CD4-positive, alpha-beta T cell treated with Interleukin-4 for 1 hour (primary cell): Measurements from ENCODE around the gene ATP5F1B.

Experiments used
- DNase-seq, 2 donors: peaks; one replicate each; pipeline ENCODE4 v3.0.0-alpha.2; 2020 to 2022

The ATP5F1B gene

DNA sequence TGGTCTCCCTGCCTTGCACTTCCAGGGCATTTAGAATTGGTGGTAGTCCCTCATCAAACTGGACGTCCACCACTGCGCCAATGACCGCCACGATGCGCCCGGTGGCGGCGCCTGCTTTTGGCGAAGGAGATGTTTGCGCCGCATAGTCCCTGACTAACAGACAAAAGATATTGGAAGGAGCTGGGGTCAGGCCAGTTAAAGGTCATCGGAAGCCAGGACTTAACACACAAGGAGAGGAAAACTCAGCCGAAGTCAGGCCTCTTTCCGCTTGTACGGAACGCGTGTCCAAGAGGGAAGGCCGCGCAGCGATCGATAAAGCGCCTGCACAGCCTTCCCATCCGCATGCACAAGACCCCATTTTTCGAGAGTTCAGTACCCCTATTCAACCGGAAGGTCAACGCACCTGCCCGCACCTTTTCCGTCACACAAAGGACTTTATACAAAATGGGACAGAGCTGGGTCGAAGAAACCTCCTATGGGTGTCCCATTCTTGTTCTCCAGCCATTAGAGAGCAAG is 525 bp downstream of the ATP5F1B start:
- no peak for DNase-seq

DNA sequence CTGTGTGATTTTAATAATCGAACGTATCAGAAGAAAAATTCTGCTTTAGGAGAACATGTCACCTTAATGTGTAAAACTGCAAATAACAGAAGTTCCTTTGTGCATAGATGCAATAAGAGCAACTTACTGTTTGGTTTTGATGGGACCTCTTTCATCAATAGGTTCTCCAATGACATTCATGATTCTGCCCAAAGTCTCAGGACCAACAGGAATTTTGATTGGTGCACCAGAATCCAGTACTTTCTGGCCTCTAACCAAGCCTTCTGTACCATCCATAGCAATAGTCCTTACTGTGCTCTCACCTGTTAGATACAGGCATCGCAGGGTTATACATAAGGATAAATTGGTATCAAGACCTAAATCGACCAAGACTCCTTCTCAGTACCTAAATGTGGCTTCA is 1.1 kb downstream of the ATP5F1B start:
- DNase-seq, result no peak

DNA sequence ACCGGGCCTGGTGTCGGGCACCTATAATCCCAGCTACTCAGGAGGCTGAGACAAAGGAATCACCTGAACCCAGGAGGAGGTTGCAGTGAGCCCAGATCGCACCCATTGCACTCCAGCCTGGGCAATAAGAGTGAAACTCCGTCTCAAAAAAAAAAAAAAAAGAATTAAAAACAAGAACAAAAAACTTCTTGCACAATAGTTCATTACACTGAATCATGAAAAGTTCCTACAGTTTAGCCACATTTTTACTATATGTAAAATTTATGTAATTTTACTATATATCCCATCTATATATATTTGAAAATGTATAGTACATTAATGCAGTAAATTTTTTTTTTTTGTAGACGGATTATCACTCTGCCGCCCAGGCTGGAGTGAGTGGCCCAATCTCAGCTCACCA is 4.6 kb downstream of the ATP5F1B start:
- DNase-seq, result no peak

DNA sequence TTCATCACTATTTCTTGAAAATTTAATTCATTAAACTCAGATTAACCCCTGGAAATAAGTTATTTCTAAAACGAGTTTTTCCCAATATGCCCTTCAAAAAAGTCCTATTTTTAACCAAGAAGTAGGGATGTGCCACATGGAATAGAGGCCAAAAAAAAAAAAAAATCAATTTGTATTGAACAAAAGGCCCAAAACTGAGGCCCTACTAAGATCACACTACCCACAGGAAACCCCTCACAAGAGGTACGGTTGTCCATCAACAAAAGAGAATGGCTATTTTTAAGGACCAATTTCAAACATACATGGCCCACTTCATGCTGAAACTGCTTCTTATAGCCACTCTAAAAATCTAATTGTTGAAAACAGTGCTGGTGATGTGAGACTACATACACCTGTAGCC is 8.2 kb downstream of the ATP5F1B start:
- DNase-seq, result no peak

DNA sequence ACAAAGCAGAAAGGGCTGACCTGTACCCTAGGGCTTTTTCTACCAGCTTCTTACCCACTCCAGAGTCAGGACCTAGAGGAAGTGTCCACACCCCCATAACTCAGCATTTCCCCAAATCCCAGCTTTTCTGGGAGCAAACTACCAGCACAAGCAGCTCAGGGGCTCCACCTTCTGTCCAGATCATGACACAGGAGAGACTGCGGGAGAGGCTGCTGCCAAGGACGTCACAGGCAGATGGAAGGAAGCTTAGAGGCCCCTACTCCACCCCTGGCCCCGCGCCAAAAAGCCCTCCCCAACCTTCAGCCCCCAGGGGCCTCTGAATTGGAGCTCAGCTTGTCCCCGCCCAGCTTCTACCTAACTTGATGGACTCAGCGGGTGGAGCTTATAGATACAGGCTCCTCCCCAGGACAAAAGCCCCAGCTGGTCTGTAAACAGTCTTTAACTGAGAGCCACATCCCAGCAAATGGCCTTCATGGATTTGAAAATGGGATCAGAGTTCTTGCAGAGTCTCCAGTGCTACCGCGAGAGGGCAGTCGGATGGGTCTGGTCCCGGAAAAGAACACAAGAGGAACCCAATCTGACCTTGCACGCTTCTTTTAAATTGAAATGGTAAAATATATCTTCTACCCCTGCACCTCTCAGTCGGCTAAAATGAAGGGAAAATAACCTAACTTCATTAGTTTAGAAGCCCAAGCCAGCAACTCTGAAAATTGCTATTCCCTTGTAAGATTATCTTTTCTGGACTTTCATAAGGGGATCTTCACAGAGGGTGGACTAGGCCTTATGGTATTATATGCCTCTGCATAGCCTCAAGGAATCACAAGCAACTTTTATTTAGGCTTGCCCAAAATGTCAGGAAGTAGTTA is 8.9 kb downstream of the ATP5F1B start:
- DNase-seq, result peak; percentile 96 to 97

DNA sequence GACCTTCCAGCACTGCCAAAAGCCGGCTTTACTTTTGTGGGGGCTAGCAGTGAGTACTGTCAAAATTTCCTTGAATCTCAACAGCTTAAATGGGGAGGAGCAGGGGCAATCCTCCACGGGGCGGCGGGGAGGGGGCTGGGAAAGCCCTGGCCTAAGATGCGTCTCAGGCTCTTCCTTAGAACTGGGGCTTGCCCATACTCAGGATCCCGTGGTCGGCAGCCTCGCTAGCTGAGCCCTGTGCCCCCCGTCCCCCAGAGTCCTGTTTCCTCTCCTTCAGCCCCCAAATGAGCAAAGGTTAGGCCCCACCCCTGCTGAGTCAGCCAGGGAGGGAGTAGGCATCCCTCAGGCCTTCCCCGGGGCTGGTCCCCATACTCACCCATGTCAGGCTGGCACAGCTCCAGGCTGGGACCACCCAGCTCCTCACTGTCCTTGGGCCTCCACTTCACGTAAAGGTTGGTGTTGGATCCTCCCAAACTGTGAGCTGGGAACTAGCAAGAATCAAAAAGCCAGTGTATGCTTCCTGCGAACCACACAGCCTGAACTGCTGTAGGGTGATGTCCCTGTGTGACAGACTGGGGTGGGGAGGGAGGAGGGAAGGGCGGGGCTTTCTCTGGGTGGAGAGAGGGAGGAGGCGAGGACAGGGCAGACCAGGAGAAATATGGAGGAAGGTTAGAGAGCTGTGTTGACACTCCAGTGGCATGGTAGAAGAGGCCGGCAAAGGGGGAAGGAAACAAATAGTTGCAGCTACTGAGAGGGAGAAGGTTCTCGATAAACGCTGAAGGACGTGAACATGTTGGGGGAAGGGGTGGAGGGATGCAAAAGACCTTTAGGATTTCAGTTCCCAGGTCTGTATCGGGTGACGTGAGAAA is 9.7 kb downstream of the ATP5F1B start:
- DNase-seq, result peak; percentile 87 to 89

DNA sequence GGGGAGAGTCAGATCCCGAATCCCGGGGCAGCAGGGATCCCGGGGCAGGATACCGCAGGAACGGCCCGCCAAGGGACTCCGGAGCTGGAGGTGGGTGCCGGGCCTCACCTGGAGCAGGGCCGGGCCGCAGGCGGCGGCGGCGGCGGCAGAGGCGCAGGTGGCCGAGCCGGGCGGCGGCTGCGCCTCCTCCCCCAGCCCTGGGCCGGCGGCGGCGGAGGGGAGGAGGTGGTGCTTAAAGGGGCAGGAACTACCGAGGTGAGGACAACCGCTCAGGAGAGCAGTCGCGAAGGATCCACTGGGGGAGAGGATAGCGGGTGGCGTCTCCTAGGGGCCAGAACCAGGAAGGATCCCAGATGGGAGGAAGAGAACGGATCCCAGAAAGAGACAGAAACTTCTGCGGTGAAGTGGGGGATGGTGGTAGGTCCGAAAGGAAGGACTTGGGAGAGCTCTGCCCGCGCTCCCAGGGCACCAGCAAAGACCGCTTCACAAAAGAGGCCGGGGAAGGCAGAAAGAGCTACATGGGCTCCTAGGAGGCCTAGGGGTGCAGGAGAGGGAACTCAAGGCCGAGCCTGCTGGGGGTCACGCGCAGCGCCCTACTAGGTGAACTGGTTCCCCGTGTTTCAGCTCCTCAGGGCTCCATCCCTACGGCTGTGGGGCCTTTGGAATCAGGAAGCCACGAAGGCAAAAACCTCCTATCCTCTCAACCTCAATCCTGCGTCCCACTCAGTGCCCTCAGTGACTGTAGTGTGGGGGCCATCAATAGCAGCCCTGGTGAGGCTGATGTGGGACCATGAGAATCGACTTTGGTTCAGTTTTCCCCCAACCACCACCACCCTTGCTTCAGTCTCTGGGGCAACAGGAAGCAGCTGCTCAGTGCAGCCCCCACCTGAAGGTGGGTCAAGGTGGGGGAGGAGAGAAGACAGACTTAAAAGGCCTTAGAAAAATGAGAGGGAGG is 10.7 kb downstream of the ATP5F1B start:
- peak; percentile 64 to 66 for DNase-seq

DNA sequence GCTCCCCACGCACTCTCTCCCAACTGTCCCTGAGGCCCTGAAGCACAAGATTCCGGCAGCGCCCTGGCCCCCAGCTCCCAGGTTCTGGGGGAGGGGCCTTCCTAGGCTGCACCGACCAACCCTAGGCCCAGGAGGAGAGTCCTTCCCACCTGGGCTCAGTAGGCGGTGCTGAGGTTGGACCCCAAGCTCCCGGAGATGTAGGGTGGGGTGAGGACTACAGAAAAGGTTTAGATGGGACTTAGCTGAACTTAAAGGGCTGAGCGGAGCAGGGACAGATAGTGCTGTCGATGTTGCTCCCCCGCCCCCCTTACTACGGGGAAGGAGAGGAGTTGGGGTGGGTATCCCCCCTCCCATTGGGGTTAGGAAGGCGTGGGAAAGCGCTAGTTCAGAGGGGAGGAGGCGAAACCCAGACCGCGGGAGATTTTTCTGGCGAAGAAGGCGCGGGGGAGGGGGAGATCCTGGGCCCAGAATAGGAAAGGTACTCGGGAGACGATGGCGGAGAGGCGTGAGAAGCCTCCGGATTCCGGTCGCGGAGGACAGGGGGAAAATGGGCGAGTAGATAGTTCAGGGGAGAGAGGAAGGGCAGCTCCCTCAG is 11.4 kb downstream of the ATP5F1B start:
- DNase-seq, result peak in 1 of 2 donors; percentile 46

DNA sequence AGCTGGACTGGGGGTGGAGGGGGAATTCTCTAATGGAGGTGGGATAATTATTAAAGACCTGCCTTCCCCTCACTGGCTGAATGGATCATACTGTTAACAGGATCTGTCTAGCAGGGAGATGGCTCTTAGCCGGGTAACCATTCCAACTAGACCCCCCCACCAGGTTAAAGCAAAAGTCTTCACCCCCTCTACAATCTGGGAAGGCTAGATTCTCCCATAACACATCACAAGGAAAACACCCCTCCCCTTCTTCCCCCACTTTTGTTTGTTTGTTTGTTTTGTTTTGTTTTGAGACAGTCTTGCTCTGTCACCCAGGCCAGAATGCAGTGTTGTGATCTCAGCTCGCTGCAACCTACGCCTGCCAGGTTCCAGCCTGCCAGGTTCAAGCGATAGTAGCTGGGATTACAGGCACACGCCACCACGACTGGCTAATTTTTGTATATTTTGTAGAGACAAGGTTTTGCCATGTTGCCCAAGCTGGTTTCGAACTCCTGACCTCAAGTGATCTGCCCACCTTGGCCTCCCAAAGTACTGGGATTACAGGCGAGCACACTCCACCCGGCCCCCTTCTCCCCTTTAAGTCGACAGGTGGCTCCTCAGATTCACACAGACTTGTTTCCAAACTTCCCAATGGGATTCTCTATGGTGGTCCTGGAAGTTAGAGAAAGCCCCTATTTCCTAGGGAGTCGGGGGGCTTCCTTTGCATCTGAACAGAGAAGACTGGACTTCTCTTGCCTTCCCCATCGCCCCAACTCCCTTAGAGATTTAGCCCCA is 12.1 kb downstream of the ATP5F1B start:
- no peak for DNase-seq

DNA sequence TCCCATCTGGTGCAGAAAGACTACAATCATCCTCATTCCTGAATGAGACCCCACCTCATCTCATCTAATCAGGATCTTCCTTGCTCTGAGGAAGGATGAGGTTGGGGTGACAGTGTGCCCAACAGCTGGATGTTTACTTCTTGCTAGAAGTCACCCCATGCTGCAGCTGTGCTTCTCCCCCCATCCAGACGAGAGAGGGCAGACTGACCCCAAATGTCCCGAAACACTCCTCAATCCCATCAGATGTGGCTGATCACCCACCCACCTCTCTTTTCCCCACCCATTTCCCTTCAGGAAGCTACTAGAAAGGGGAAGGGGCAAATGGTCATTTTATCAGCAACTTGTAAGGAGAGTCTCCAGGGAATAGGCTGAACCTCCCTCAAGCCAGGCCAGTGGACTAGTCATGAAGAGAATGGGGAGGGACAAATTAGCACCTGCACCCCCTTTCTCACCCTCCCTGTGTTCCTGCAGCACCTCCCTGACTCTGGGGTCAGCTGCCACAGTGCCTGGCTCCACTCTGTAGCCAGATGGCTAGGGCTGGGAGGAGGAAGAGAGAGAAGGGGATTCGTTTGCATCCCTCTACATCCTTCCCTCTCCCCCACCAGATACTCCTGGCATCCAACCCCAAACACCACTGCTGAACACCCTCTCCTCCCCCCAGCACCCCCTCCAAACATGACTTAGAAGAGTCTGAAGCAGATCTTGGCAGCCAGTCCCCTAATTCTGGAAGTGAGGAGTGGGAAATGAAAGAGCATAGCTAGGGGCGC is 12.9 kb downstream of the ATP5F1B start:
- DNase-seq, result no peak

DNA sequence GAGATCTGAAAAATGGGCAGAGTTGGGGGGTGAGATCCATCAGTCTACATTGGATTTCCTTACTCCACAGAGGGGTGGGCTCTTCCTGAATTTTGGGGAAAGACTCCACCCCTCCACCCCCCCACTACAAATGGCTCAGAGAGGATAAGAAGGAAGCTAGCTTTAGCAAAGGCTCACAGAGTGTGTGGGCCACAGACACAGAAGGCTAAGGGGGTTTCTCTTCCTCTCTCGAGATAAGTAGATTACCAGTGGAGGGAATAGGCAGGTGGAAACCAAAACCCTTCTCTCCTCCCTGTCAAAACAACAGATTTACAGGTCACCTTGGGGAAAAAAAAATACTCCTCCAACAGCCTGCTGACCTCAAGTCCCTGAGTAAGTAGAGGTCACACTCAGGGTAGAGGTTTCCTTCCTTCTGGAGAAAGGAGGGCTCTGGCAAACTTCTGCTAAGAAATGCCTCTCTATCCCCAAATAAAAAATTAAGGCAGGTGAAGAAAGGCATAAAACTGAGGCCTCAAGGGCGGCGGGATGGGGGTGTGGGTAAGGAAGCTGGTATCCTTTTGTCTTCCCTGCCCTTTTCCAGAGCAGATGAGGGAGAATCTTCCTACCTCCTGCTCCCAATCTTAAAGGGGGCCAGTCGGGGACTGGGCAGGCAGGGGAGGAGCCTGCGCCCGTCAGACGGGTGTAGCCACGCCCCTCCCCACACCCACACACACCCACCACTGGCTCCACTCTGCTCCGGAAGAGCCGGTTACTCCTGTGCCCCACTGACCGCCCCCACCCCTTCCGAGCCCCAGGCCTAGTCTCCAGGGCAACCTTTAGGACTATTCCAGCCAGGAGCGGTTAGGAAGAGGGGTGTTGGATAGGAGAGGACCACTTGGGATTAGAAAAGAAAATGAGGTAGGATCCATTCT is 13.7 kb downstream of the ATP5F1B start:
- DNase-seq, result peak; percentile 57 to 61

DNA sequence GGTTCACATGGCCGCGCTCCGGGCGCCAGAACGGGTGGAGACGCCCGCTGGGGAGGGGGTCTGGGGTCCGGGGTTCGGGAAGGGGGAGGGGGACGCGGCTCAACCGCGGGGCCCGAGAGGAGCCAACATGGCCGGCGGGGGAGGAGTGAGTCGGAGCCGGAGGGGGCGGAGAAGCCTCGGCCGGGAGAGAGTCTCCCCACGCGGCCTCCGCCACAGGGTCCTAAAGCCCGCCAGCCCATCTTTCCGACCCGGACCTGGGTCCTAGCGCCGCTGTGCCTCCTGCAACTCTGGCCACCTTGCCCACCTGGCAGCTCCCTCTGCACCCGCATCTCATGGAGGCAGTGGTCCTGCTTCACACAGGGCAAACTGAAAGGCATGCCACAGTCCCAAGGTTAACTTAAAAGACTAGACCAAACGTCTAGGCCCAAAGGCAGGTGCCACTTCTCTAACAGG is 15.6 kb downstream of the ATP5F1B start, which contains the start of gene BAZ2A:
TSS of gene BAZ2A (minus strand) at position 147 of the 453 bp plus-strand sequence. CDS start 12,796 bp downstream, outside the sequence.
- peak; percentile 85 for DNase-seq

DNA sequence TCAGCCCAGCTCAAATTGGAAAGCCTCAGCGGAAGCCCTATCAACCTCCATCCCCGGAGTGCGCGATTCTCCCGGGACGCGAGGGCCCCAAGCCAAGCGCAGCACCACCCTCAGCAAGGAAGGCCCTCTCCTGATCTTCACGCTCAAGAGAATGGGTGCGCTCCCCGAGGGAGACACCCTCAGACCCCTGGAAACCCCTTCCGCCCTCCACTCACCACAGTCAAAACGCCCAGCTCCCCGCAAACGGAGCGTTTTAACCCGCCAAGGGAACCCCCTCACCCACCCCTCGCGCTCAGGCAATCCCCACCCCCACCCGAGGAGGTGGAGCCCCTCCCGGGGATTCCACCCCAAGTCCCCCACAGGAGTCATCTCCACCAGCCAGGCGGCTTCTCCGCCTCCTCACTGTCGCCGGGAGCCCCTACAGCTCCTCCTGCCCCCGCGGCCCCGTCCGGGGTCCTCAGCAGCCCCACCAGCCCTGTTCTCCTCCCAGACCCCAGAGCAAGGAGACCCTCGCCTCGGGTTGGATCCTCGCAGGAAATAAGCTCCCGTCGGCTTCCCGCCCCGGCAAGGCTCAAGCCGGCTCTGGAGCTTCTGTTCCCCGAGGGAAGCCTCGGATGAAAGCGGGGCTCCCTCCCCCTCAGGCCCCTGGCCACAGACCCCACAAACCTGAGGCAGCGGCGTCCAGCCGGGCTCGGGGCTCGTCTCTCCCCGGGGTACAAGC is 16.2 kb downstream of the ATP5F1B start:
- peak; percentile 53 to 61 for DNase-seq

DNA sequence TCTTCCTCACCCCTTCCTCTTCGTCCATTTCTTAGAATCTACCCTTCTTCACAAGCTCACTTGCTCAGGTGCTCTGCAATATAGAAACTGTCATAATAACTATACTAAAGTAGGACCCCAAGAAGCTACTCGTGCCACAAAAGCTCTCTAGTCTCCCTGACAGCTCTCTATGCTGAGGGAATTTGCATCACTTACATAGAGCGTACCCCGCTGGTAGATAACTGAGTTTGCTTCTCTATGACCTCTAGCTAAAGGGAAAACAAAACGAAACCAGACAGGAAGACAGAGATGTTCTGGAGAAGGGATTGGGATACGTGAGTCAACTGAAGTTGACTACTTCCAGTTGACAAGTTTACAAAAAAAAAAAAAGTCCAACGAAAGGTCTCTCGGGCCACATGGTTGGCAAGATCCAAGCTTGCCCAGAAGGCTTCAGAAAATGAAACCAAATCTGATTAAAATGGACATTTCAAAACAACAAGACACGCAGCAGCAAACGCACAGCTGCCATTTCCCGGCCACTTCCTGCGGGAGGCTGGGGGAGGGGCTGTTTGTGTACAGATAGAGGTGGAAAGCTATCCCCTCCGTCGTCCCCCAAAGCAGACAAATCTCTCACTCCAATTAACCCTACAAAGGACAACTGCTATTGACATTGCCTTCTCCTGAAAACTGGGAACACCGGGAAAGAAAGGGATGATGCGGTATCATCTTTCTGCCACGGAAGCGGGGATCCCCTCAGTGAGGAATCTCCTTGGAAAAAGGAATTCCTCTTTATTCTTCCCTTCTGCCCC is 16.9 kb downstream of the ATP5F1B start:
- DNase-seq, result peak; percentile 74 to 79

DNA sequence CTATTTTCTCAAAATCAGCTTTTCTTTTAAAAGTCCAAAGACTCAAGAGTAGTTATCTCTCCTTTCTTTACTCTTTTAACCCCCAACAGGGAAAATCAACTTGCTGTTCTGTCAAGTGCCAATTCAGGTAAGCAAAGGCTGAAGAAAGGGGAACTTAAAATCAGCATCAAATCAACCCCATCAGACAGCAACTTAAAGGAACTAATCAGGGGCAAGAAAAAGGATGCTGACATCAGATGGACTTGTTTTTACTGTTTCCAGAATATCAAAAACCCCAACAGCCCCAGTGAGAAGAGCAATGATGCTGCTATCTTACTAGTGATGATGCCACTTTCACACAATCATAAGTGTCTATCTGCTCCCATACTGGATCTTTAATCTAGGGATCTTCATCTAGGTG is 19.1 kb downstream of the ATP5F1B start:
- no peak for DNase-seq

DNA sequence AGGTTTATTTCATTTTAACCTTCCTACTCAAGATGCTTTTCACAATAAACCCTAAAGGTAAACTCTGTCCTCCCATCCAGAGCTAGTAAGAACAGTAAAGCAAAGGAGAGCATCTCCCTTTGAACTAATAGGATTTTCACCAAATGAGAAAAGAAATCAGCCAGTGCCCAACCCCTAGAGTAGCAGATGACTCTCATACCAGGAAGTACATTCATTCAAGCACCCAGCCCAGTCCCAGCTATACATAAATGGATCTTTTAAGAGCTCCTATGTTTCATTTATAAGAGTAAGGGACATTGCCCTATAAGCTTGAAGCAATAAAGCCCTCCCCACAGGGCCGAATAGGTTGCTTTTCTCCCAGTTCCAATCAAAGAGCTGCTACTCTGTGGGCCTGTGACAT is 23.2 kb downstream of the ATP5F1B start:
- no peak for DNase-seq

DNA sequence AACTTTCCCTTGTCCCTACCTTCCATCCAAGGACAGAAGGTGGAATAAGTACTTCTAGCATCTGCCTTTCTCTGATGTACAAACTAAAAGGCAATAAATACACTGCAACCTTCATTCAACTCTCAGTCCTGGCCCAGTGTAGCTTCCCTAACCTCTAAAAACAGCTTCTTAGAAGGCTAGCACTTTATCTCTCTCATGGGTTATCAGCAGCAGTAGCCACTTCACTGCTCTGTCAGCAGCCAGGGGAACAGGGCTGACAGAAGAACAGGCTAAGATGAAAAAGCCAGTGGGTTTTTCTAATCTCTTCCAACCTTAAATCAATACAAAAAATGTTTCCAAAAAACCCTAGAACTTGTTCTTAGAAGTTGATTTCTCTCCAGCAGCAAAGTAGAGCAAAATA is 28.9 kb downstream of the ATP5F1B start:
- DNase-seq, result no peak

DNA sequence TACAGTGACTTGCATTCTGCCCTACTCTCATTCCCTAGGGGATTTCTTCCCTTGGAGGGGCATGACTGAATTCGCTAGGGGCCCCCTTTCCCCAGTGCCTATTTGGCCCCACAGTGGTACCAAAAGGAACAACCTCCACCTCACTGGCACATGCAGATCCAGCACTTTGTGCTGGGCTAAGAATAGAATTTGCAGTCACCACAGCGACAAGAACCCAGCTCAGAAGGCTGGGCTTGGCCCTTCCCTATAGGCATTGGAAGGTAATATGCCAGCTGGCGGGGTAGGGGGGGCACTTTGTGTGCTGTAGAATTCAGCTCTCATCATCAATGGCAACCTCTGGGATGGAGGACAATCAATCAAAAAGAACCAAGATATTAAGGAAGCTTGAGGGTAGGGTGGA is 29.5 kb downstream of the ATP5F1B start:
- no peak for DNase-seq
